ENCODE data around the gene AKR1C1. TPM values are rescaled to one million over a fixed set of nuclear protein-coding genes. Genes with fewer than 3 reads are reported as not detected.
"Not testable (repeated sequence)": the region's sequence is repeated elsewhere in the genome, so short reads cannot be mapped to it uniquely, and the experiment has no call there.

Gene AKR1C1
- total RNA-seq, 4 donors from 2014 or later = 10.0 to 29.7 (median 13.8) TPM

GRCh38 chr10:4981722-4982471 lies 18.7 kb downstream of the AKR1C1 start:
- Histone ChIP-seq H3K27ac (peak overlapping the region in 2 of 4 donors; percentile 35 to 76), H3K9me3 (no peaks in the 10 kb centered on the region), H3K36me3 (no peaks in the 10 kb centered on the region), H3K27me3 (no peaks in the 10 kb centered on the region), H3K4me1 (no peaks in the 10 kb centered on the region), H3K4me3 (peak overlapping the region in 1 of 4 donors; percentile 24)
- DNase-seq = peak in 2 of 3 donors; percentile 55 to 73
- TF ChIP-seq CTCF (IDR thresholded peaks at IDR 0.05) (peak in 4 of 6 experiments; percentile 27 to 77 (median 71)), POLR2A (IDR thresholded peaks at IDR 0.05) (no peak)

- Histone ChIP-seq H3K9me3 (no peaks in the 10 kb centered on the region), H3K4me1 (no peaks in the 10 kb centered on the region), H3K36me3 (no peaks in the 10 kb centered on the region), H3K27me3 (no peaks in the 10 kb centered on the region), H3K27ac (no peak overlapping the region), H3K4me3 (no peak overlapping the region)
- TF ChIP-seq POLR2A (IDR thresholded peaks at IDR 0.05) = no peak
- no peak for DNase-seq
Measured at GRCh38 chr10:4982764-4983226, 19.6 kb downstream of the AKR1C1 start.

GRCh38 chr10:4983615-4984216 lies 20.5 kb downstream of the AKR1C1 start:
- no peaks in the 10 kb centered on the region for H3K4me1 ChIP-seq
- DNase-seq = no peak
- no peak overlapping the region for H3K27ac ChIP-seq
- TF ChIP-seq POLR2A (IDR thresholded peaks at IDR 0.05) (no peak), CTCF (IDR thresholded peaks at IDR 0.05) (no peak)
- H3K9me3 ChIP-seq = no peaks in the 10 kb centered on the region
- H3K36me3 ChIP-seq = no peaks in the 10 kb centered on the region
- H3K27me3 ChIP-seq = no peaks in the 10 kb centered on the region
- no peak overlapping the region for H3K4me3 ChIP-seq

GRCh38 chr10:4984223-4984622 lies 21.0 kb downstream of the AKR1C1 start:
- DNase-seq = no peak
- no peaks in the 10 kb centered on the region for H3K9me3 ChIP-seq
- H3K36me3 ChIP-seq = no peaks in the 10 kb centered on the region
- H3K4me1 ChIP-seq = no peaks in the 10 kb centered on the region
- H3K4me3 ChIP-seq = no peak overlapping the region
- no peak overlapping the region for H3K27ac ChIP-seq
- H3K27me3 ChIP-seq = no peaks in the 10 kb centered on the region
- TF ChIP-seq CTCF (IDR thresholded peaks at IDR 0.05) = no peak
- no peak for TF ChIP-seq POLR2A (IDR thresholded peaks at IDR 0.05)

- H3K27me3 ChIP-seq = no peaks in the 10 kb centered on the region
- no peak overlapping the region for H3K27ac ChIP-seq
- no peak overlapping the region for H3K4me3 ChIP-seq
- no peak for TF ChIP-seq CTCF (IDR thresholded peaks at IDR 0.05)
- no peak for TF ChIP-seq POLR2A (IDR thresholded peaks at IDR 0.05)
- H3K9me3 ChIP-seq = no peaks in the 10 kb centered on the region
- DNase-seq = no peak
- H3K4me1 ChIP-seq = no peaks in the 10 kb centered on the region
- H3K36me3 ChIP-seq = no peaks in the 10 kb centered on the region
Measured at GRCh38 chr10:4984971-4985594, 21.9 kb downstream of the AKR1C1 start.

- H3K9me3 ChIP-seq, H3K4me3 ChIP-seq, H3K4me1 ChIP-seq, H3K27me3 ChIP-seq, DNase-seq, H3K36me3 ChIP-seq, H3K27ac ChIP-seq: not testable (repeated sequence)
Measured at GRCh38 chr10:4988000-4988641, 24.9 kb downstream of the AKR1C1 start.
